ENCODE data around the gene SNX7.

SNX7 gene

GRCh38 chr1:98697781-98698180, 36.3 kb downstream of the SNX7 start:
- DNase-seq (ENCODE audit: low read depth in 2 of 2) = no peak

- DNase-seq (ENCODE audit: low read depth in 2 of 2) = no peak
Observed at GRCh38 chr1:98698625-98699024, 37.1 kb downstream of the SNX7 start.

- DNase-seq (ENCODE audit: low read depth in 2 of 2) = no peak
Observed at GRCh38 chr1:98700228-98700627, 38.7 kb downstream of the SNX7 start.

DNA sequence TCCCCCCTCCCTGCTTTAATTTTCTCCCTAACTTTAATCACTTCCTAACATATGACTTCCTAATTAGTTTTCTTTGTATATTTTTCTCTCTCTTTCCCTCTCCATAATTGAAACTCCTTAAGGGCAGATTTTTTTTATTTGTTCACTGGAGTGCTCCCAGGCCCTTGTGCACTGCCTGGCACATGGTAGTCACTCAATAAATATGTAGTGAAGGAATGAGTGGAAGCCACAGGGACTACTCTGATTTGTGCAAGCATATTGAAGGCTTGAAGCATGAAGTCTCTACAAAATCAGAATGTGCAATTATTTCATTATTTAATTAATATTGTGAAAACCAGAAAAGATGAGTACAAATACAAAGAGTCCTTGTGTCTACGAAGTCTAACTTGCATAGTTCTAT, 41.5 kb downstream of the SNX7 start:
- no peak for DNase-seq (ENCODE audit: low read depth in 2 of 2)

DNA sequence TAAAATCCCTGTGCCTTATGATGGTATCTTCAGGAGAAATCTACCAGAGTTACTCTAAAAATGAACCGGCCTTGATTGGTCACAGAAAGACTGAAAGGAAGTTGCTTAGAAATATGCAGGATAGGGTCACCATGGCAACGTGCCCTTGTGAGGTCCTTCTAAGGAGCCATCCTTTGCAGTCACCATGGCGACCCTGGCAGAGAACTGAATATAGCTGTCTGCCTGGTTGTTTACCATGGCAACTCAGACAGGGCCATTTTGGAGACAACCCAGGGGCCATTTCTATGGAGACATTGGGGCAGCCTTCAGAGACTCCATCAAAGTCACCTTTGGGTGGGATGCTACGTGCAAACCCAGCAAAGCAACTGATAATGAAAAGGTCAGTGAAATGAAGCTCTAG, 43.0 kb downstream of the SNX7 start:
- no peak for DNase-seq (ENCODE audit: low read depth in 2 of 2)

DNA sequence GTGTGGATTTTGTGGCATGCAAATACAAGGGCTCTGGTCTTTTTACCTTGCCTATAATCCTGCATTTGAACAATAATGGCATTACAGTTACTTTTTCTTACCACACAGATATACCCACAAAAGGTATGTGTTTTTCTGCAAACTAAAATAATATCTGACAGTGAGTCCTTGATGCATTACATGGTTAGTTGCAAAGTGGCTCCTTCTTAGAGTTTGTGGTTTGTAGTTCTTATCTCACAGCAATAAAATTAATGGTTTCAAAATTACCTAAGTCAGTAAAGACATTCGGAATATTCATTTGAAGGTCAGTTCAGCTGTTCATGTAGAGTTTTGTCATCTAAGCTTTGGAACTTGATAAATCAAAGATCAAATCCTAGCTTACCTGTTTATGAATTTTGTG, 43.5 kb downstream of the SNX7 start:
- DNase-seq (ENCODE audit: low read depth in 2 of 2) = no peak

DNA sequence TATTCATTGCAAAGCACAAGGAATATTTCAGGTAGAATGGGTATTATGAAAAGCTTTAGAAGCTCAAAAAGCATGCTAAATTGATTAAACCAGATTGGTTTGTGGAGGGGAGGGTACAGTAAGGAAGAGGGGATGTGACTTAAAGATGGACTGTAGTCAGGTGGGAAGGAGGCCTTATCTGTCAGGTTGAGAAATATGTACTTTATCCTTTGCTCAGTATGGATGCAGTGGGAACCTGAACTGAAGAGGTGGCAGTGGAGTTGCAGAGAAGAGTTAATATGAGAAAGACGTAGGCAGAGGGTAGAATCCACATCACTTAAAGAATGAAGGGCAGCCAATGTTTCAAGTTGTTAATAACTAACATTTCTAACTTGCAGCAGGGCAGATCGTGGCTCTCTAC, 44.1 kb downstream of the SNX7 start:
- DNase-seq (ENCODE audit: low read depth in 2 of 2) = no peak

- no peak for DNase-seq (ENCODE audit: low read depth in 2 of 2)
Observed at GRCh38 chr1:98706173-98706843, 44.8 kb downstream of the SNX7 start.

GRCh38 chr1:98707556-98707955, 46.0 kb downstream of the SNX7 start:
- DNase-seq (ENCODE audit: low read depth in 2 of 2) = no peak

- no peak for DNase-seq (ENCODE audit: low read depth in 2 of 2)
Observed at GRCh38 chr1:98709906-98710305, 48.4 kb downstream of the SNX7 start.

DNA sequence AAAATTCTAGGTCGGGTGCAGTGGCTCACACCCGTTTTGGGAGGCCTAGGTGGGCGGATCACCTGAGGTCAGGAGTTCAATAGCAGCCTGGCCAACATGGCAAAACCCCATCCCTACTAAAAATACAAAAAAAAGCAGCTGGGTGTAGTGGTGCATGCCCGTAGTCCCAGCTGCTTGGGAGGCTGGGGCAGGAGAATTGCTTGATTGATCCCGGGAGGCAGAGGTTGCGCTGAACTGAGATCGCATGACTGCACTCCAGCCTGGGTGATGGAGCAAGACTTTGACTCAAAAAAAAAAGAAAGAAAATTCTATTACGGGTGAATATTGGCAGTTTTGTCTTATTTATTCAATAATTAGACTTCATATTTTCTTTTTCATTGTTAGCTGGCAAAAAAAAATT, 62.1 kb downstream of the SNX7 start:
- DNase-seq (ENCODE audit: low read depth in 2 of 2) = no peak

- no peak for DNase-seq (ENCODE audit: low read depth in 2 of 2)
Observed at GRCh38 chr1:98732985-98733781, 71.7 kb downstream of the SNX7 start.

DNA sequence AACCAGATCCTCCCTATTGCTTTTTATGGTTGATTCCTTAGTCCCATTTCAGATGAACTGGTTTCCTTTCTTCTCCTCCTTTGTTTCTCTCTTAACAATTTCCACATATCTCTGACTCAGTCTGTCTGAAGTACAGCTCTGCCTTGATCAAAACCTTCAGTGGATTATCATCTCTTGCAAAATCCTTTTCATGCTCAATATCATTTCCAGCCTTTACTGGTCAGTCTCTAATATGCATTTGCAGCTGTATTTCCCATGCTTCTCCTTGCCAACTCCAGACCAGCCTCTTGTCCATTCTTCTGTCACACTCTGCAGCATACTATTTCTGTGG, 72.2 kb downstream of the SNX7 start:
- DNase-seq (ENCODE audit: low read depth in 2 of 2) = no peak

DNA sequence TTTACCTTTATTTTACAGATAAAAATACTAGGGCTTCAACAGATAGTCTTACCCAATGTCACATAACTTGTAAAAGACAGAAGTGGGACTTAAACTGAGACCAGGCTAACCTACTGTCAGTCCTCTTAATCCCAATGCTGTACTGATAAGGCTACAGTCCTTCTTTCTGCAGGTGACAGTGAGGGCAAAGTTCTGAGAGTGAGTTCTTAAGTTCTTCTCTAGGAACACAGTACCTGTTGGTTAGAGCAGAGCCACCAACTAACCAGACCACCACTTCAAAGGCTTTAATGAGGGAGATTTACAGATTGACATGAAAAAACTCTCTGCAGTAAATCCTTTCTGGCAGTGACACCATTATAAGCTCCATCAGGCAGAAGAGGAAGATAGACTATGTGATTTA, 74.2 kb downstream of the SNX7 start:
- no peak for DNase-seq (ENCODE audit: low read depth in 2 of 2)

- DNase-seq (ENCODE audit: low read depth in 2 of 2) = no peak
Observed at GRCh38 chr1:98737835-98738234, 76.3 kb downstream of the SNX7 start.

GRCh38 chr1:98739762-98740161, 78.2 kb downstream of the SNX7 start:
- no peak for DNase-seq (ENCODE audit: low read depth in 2 of 2)

DNA sequence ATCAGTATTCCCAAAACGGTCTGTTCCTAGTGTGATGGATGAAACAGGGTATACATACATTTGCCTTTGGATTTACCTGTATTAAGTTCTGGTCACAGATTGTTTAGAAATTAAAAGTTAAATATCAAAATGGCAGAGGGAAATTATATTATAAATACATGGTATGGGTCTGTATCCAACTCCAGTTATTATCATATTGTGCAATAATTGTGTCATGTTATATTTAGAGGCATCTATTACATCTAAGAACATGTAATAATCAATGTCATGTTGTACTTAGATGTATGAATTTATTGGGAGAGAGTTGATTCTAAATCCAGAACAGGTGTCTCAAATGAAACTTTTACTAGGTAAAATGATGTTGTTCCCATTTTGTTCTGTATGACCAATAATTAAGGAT, 79.6 kb downstream of the SNX7 start:
- no peak for DNase-seq (ENCODE audit: low read depth in 2 of 2)

DNA sequence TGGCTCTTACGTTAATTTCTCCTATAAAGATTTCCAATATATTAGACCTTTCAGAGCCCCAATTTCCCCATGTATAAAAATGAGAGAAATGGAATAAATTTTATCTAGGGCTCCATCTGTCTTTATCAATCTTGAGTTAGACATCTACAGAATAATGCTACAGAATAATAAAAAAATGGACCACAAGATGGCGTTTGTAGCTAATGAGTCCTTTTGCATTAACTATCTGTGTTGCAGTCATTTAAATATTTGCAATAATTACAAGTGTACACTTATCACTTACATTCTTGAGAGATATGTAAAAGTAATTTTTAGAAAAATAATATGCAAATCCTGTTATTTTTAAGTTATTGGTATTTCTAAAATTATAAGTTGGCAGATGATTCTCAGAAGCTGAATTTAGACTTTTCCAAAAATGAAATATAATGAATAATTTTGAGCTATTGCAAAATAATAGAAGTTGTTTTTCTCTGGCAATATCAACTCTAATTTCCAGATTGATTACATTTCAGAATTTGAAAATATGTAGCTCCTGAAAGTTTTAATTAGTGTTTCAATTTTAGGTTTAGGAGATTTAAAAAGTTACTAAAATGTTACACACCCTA, 87.7 kb downstream of the SNX7 start:
- DNase-seq (ENCODE audit: low read depth in 2 of 2) = no peak

GRCh38 chr1:98754176-98754575, 92.7 kb downstream of the SNX7 start:
- no peak for DNase-seq (ENCODE audit: low read depth in 2 of 2)

DNA sequence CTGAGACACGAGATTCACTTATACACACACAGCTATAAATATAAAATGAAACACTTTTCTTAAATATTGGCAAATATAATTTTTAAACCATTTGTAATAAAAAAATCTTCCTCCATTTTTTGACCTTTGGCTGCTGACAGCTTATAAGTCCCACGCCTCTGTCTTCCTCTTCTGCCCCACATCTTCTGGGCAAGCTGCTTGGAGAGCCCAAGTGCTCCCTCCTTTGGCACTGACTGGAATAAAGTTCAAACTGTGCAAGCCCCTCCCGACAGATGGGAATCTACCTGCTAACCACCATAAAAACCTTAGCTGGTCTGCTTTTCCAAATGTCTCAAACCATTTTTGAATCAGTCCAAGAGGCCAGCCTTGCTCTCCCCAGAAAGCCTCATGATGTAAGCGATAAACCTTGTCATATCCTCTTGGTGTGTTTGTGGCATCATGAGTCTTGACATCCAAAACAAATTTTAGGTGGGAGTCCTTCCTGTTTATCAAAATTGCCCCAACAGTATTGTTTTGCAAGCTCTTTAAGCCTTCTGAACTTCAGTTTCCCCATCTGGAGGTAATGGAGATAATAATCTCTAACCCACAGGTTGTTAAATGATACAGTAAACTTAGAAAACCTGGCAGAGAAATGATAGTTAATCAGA, 99.8 kb downstream of the SNX7 start:
- no peak for DNase-seq (ENCODE audit: low read depth in 2 of 2)

DNA sequence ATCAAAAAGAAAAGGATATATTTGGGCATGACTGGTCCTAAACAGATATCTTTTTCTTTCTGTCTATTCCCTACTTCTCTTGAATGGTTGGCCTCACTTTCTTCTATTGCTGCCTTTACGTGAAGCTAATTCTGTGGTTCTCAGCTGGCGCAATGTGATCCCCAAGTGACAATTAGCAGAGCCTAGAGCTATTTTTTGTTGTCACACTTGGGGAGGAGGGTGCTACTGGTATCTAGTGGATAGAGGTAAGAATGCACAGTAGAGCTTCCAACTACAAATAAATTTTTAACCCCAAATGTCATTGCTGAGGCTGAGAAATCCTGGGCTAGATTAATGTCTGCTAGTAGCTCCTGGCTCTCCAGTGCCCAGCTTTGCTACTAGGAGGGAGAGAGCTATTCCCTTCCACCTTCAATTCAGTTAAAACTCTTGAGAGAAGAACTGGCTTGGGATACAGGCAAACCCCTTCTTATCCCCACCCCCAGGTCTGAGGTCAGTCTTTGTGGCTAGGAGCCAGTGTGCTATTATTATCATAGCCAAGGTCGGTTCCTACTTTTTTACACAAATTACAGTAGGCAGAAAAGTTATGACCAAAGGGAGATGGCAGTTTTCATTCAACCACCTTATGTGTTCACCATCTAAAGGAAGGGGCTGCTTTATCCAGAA, 102.1 kb downstream of the SNX7 start:
- no peak for DNase-seq (ENCODE audit: low read depth in 2 of 2)

GRCh38 chr1:98764485-98764884, 103.0 kb downstream of the SNX7 start:
- DNase-seq (ENCODE audit: low read depth in 2 of 2) = no peak

Measured in activated CD4-positive, alpha-beta T cell treated with anti-CD3 and anti-CD28 coated beads for 24 hours (primary cell).